Stimulated activated naive CD8-positive, alpha-beta T cell treated with anti-CD3 and anti-CD28 coated beads, Interleukin-15, Interleukin-2, amounts not matched to agents 100 ng/mL and 50 ng/mL, for 24 hours (primary cell): Measurements from ENCODE around the gene PRRT1.
"Not testable (repeated sequence)": the region's sequence is repeated elsewhere in the genome, so short reads cannot be mapped to it uniquely, and the experiment has no call there.

Experiments used
- H3K27ac Mint-ChIP-seq: one replicate; pipeline ENCODE4 v1.8.0; 2021; ENCODE audit warnings: mild to moderate bottlenecking, mixed read lengths
- H3K27me3 Mint-ChIP-seq: one replicate; pipeline ENCODE4 v1.8.0; 2021; ENCODE audit warnings: mixed read lengths
- H3K36me3 Mint-ChIP-seq: one replicate; pipeline ENCODE4 v1.8.0; 2021; ENCODE audit warnings: low read depth, mixed read lengths
- H3K4me1 Mint-ChIP-seq: one replicate; pipeline ENCODE4 v1.8.0; 2021; ENCODE audit warnings: low read depth, mixed read lengths
- H3K4me3 Mint-ChIP-seq: one replicate; pipeline ENCODE4 v1.8.0; 2021; ENCODE audit warnings: mild to moderate bottlenecking, mixed read lengths
- H3K9me3 Mint-ChIP-seq: one replicate; pipeline ENCODE4 v1.8.0; 2021; ENCODE audit warnings: mixed read lengths

PRRT1 gene

GRCh38 chr6:32152769-32153563 is 1.2 kb upstream of the PRRT1 start:
- peaks cover 12% of the 10 kb centered on the region for H3K36me3 Mint-ChIP-seq
- H3K27me3 Mint-ChIP-seq, result peaks cover 27% of the 10 kb centered on the region
- H3K9me3 Mint-ChIP-seq, result no peaks in the 10 kb centered on the region
- peaks cover 62% of the 10 kb centered on the region for H3K4me1 Mint-ChIP-seq
- peak overlapping the region; percentile 95 for H3K4me3 Mint-ChIP-seq
- H3K27ac Mint-ChIP-seq, result peak overlapping the region; percentile 91

- Mint-ChIP-seq H3K36me3 (peaks cover 6% of the 10 kb centered on the region), H3K27me3 (peaks cover 35% of the 10 kb centered on the region), H3K4me3 (peak overlapping the region; percentile 29), H3K4me1 (peaks cover 65% of the 10 kb centered on the region), H3K27ac (peak overlapping the region; percentile 22), H3K9me3 (no peaks in the 10 kb centered on the region)
These were observed 417 bp downstream of the PRRT1 start for GRCh38 chr6:32151181-32151862.

- Mint-ChIP-seq H3K4me1 (peaks cover 58% of the 10 kb centered on the region), H3K27me3 (peaks cover 36% of the 10 kb centered on the region), H3K9me3 (no peaks in the 10 kb centered on the region), H3K27ac (no peak overlapping the region), H3K4me3 (no peak overlapping the region), H3K36me3 (peaks cover under 1% of the 10 kb centered on the region)
These were observed 1.5 kb downstream of the PRRT1 start for GRCh38 chr6:32149932-32150870.

DNA sequence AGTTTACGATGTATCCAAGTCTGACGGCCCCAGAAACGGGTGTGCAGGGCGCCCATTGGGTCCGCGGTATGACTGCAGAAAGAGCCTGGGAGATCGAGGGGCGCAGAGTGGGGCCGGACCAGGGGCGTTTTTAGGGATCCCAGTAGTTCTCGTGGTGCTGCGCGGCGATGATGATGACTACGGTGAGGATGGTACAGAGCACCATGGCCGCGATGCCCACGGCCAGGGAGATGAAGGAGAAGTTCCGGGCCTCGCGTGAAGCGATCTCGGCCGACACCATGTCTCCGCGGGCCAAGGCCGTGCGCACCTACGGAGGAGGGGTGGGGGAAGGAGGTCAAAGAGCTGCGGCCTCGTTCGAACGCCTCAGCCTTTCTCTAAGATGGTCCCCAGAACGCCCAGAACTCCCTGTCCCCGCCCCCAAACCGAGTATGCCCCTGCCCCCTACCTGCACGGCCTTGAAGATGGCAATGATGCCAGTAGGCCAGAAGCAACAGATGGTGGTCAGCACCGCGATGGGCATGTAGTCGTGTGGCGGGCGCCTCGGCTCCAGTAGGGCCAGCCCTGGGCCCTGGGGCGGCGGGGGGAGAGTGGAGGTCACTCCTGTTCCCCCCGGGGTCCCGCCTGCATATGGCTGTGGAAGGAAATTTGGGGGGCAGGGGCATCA is 2.5 kb downstream of the PRRT1 start:
- Mint-ChIP-seq H3K27ac (no peak overlapping the region), H3K36me3 (no peaks in the 10 kb centered on the region)

GRCh38 chr6:32148289-32149091 is 3.2 kb downstream of the PRRT1 start:
- Mint-ChIP-seq H3K9me3 (no peaks in the 10 kb centered on the region), H3K27ac (no peak overlapping the region), H3K4me1 (peaks cover 46% of the 10 kb centered on the region)

More for the DNA sequence above, 2.5 kb downstream of the PRRT1 start:
- Mint-ChIP-seq H3K9me3 (no peaks in the 10 kb centered on the region), H3K4me3 (peak overlapping the region; percentile 77), H3K4me1 (peaks cover 48% of the 10 kb centered on the region), H3K27me3 (peaks cover 36% of the 10 kb centered on the region)

DNA sequence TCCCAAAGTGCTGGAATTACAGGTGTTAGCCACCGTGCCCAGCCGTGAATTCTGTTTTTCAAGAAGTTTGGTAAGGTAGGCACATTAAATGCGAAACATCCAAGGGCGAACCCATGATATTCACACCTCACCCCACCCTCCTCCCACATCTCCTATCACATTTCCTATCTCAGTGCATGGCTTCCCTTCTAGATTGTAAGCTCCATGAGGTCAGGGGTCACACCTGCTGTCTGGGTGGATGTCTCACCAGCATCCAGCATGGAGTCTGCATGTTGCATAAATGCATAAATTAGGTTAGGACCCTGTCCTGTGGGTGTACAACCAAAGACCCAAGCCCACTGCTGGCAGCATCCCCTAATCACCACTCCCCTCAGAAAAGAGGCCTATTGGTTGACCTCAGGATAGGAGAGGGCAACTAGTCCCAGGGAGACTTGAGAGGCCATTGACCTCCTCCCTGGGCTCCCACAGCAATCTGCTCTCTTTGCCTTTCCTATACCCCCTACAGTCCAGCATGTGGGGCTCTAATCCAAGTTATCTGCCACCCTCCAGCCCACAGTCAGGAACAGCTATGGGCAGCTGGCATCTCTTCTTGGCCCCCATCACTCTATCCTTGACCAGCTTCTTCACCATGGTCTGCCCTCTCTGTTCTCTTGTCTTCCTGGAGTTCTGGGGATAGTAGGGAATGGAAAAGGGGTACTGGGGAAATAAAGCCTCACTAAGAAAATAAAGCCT is 4.2 kb downstream of the PRRT1 start:
- Mint-ChIP-seq H3K36me3 (no peaks in the 10 kb centered on the region), H3K4me3 (no peak overlapping the region), H3K9me3 (no peaks in the 10 kb centered on the region), H3K27ac (no peak overlapping the region), H3K4me1 (peaks cover 37% of the 10 kb centered on the region), H3K27me3 (peaks cover 31% of the 10 kb centered on the region)

More at GRCh38 chr6:32148289-32149091, 3.2 kb downstream of the PRRT1 start:
- Mint-ChIP-seq H3K4me3 (peak overlapping the region; percentile 77), H3K36me3 (no peaks in the 10 kb centered on the region), H3K27me3 (peaks cover 36% of the 10 kb centered on the region)

GRCh38 chr6:32146687-32147086 is 5.1 kb downstream of the PRRT1 start:
- Mint-ChIP-seq H3K27me3 (peaks cover 31% of the 10 kb centered on the region), H3K36me3 (no peaks in the 10 kb centered on the region), H3K27ac (no peak overlapping the region), H3K4me3 (no peak overlapping the region), H3K9me3 (no peaks in the 10 kb centered on the region), H3K4me1 (peaks cover 30% of the 10 kb centered on the region)

- Mint-ChIP-seq H3K36me3 (no peaks in the 10 kb centered on the region), H3K4me3 (no peak overlapping the region), H3K4me1 (peaks cover 28% of the 10 kb centered on the region), H3K27me3 (peaks cover 31% of the 10 kb centered on the region), H3K9me3 (no peaks in the 10 kb centered on the region), H3K27ac (peak overlapping the region; percentile 2)
These were observed 5.5 kb downstream of the PRRT1 start for GRCh38 chr6:32146287-32146686.

DNA sequence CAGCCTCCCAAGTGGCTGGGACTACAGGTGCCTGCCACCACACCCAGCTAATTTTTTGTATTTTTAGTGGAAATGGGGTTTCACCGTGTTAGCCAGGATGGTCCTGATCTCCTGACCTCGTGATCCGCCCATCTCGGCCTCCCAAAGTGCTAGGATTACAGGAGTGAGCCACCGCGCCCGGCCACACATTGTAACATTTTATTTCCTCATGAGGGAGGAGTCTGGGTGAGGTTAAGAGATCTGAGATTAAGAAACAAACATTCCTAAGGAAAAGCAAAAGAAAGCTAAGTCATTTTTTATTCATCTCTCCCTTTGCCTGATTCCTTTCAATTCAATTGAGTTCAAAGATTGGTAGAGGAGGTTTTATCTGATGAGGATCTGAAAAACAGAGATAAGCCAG is 7.5 kb downstream of the PRRT1 start:
- H3K27me3 Mint-ChIP-seq, result peaks cover 24% of the 10 kb centered on the region
- not testable (repeated sequence) for H3K9me3 Mint-ChIP-seq

DNA sequence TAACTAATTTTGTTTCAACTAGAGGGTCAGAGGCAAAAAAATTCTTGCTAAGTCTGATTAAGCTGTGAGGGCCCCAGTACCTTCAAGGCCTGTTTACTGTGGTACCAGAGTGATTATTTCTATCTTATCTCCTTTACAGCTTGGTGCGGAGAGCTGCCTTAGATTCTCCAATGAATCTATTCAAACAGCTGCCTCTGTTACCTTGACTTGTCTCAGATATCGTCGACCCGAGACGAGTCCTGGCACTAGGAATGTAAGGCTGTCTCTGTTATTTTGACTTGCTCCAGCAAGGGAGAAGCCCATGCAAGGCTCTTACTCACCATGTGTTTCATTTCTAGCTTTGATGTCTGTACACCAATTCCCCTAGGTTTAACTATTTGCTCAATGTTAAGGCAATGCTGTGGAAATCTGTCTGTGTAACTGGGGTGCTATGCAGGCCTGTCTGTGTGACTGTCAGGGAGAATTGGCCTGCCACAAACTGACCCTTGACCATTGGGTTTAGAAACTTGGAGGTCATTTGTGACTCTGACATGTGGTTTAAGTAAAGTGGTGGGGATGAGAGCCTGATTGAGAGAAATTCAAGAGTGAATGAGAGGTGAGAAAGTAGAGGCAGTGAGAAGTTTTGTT is 11.2 kb downstream of the PRRT1 start:
- H3K4me3 Mint-ChIP-seq, result no peak overlapping the region
- H3K4me1 Mint-ChIP-seq, result no peaks in the 10 kb centered on the region
- no peaks in the 10 kb centered on the region for H3K36me3 Mint-ChIP-seq
- H3K9me3 Mint-ChIP-seq, result no peaks in the 10 kb centered on the region
- H3K27ac Mint-ChIP-seq, result peak overlapping the region; percentile 38
- H3K27me3 Mint-ChIP-seq, result peaks cover 5% of the 10 kb centered on the region

More for the DNA sequence above, 7.5 kb downstream of the PRRT1 start:
- not testable (repeated sequence) for H3K27ac Mint-ChIP-seq, H3K4me3 Mint-ChIP-seq, H3K36me3 Mint-ChIP-seq
- H3K4me1 Mint-ChIP-seq, result peaks cover 15% of the 10 kb centered on the region

- H3K9me3 Mint-ChIP-seq, result no peaks in the 10 kb centered on the region
- H3K4me1 Mint-ChIP-seq, result no peaks in the 10 kb centered on the region
- H3K36me3 Mint-ChIP-seq, result no peaks in the 10 kb centered on the region
- no peak overlapping the region for H3K27ac Mint-ChIP-seq
- H3K27me3 Mint-ChIP-seq, result peaks cover 8% of the 10 kb centered on the region
- H3K4me3 Mint-ChIP-seq, result no peak overlapping the region
These were observed 12.1 kb downstream of the PRRT1 start for GRCh38 chr6:32139590-32139989.

GRCh38 chr6:32137454-32137853 is 14.3 kb downstream of the PRRT1 start:
- Mint-ChIP-seq H3K27ac (no peak overlapping the region), H3K9me3 (no peaks in the 10 kb centered on the region), H3K4me3 (no peak overlapping the region), H3K27me3 (peaks cover 11% of the 10 kb centered on the region), H3K4me1 (no peaks in the 10 kb centered on the region), H3K36me3 (no peaks in the 10 kb centered on the region)

- Mint-ChIP-seq H3K4me3 (no peak overlapping the region), H3K4me1 (peaks cover 19% of the 10 kb centered on the region), H3K9me3 (no peaks in the 10 kb centered on the region), H3K27ac (no peak overlapping the region), H3K36me3 (no peaks in the 10 kb centered on the region), H3K27me3 (peaks cover 6% of the 10 kb centered on the region)
These were observed 18.0 kb downstream of the PRRT1 start for GRCh38 chr6:32133786-32134185.
